ENCODE data around the gene LRRTM2. TPM values are rescaled to one million over a fixed set of nuclear protein-coding genes. Genes with fewer than 3 reads are reported as not detected.

Gene LRRTM2
- total and polyA plus RNA-seq, 2 donors (not counting 3 experiments of a cell fraction or from before 2014, with no cell fraction given): 0.06 to 0.20 TPM

GRCh38 chr5:138828556-138828955 is 46.6 kb downstream of the LRRTM2 start:
- no TSS peak for BruUV-seq (replicated peaks)
- Histone ChIP-seq H3K9me1 (replicated peaks; ENCODE audit: control insufficient read depth, extremely low read depth, insufficient read depth, low read length) (no peaks in the 10 kb centered on the region), H3K27ac (ENCODE audit: insufficient read depth, low read depth, low read length) (no peak overlapping the region), H3K27me3 (ENCODE audit: control insufficient read depth in 2 of 2, insufficient read depth in 2 of 2, low read length in 2 of 2) (no peaks in the 10 kb centered on the region), H3K4me2 (ENCODE audit: insufficient read depth, low read length) (no peak overlapping the region), H3K36me3 (ENCODE audit: control insufficient read depth in 2 of 2, extremely low read depth in 1 of 2, insufficient read depth in 2 of 2, low read length in 2 of 2) (peaks cover 6 to 23% of the 10 kb centered on the region in 2 experiments), H4K20me1 (replicated peaks; ENCODE audit: control insufficient read depth, extremely low read depth, insufficient read depth, low read length) (peaks cover 2% of the 10 kb centered on the region), H3K9me3 (replicated peaks; ENCODE audit: control insufficient read depth, insufficient read depth, low read length) (no peaks in the 10 kb centered on the region), H3K9ac (replicated peaks; ENCODE audit: extremely low read depth, insufficient read depth, low read length) (no peak overlapping the region), H3K4me1 (ENCODE audit: control insufficient read depth, extremely low read depth, insufficient read depth, low read length) (peaks cover 2% of the 10 kb centered on the region), H2AFZ (ENCODE audit: low read depth, low read length) (no peak overlapping the region), H3K79me2 (ENCODE audit: control insufficient read depth, insufficient read depth, low read length) (peaks cover 62% of the 10 kb centered on the region), H3K4me3 (replicated peaks in 1 of 3; ENCODE audit: insufficient read depth in 1 of 3, low read depth in 1 of 3, low read length in 3 of 3) (no peak overlapping the region)
- DNase-seq (ENCODE audit: low read depth, low spot score) (no peak), FAIRE-seq (no peak)
- CTCF ChIA-PET: interaction anchor here (0.9 to 1.2 kb wide), 2 partner anchors 13 to 39 kb away, joined by 3 read pairs; no protein-coding TSS in a partner anchor
- POLR2A ChIA-PET: no interaction called here
- dilution Hi-C loops (cut with MboI; ENCODE audit: extremely low pct_ligation_motif_present, low sequenced_read_pairs) (no loop called here), intact Hi-C loops (cut with micrococcal nuclease) (no loop called here)
- TF ChIP-seq FOS (IDR thresholded peaks at IDR 0.05; ENCODE audit: borderline replicate concordance, insufficient read depth, low read length) (no peak), GATA2 (IDR thresholded peaks at IDR 0.05; ENCODE audit: insufficient read depth, insufficient read length, low read depth, low read length) (no peak), JUN (IDR thresholded peaks at IDR 0.05; ENCODE audit: borderline replicate concordance, insufficient read depth, insufficient read length, low read depth) (no peak), POLR2A (IDR thresholded peaks at IDR 0.05; ENCODE audit: low read depth, low read length) (no peak), MAX (IDR thresholded peaks at IDR 0.05; ENCODE audit: insufficient read depth, insufficient read length) (no peak), CTCF (IDR thresholded peaks at IDR 0.05; ENCODE audit: extremely low read depth in 1 of 2, insufficient read depth in 1 of 2, low read depth in 1 of 2, low read length in 2 of 2) (no peak), MYC (IDR thresholded peaks at IDR 0.05; ENCODE audit: low read depth, low read length) (no peak)

All from endothelial cell of umbilical vein (primary cell).